Measurements from ENCODE around the gene ZBP1. TPM values are rescaled to one million over a fixed set of nuclear protein-coding genes. Genes with fewer than 3 reads are reported as not detected.

ZBP1 gene
- total RNA-seq, 1 experiment from 2014 or later = not detected

DNA sequence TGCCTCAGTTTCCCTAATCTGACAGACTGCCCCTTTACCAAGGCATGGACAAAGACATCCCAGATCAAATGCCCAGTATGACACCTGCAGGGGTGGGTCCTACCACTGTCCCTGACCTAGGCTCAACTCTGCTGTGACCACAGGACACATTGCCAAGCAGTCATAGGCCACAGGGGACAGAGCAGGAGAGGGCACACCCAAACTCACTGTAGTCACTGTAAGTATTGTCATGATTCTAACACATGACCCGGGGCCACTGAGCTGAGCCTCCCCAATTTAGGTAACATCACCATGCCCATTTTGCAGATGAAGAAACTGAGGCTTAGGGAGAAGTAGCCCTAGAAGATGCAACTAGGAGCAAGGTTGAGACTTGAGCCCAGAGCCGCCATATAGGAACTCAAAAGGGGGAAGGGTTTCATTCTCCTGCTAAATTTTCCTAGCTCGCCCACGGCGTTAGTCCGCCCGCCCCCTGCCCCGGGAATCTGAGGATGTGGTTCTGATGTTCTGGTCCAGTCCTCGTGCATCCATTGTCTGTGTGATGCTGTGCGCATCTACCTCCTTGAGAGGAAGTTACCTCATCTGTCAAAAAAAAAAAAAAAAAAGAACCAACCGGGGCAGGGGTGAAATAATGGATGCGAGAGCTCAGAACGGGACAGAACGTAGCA is 44.8 kb upstream of the ZBP1 start:
- no peak for ATAC-seq
- no peaks in the 10 kb centered on the region for H4K20me1 ChIP-seq (ENCODE audit: insufficient read depth)

DNA sequence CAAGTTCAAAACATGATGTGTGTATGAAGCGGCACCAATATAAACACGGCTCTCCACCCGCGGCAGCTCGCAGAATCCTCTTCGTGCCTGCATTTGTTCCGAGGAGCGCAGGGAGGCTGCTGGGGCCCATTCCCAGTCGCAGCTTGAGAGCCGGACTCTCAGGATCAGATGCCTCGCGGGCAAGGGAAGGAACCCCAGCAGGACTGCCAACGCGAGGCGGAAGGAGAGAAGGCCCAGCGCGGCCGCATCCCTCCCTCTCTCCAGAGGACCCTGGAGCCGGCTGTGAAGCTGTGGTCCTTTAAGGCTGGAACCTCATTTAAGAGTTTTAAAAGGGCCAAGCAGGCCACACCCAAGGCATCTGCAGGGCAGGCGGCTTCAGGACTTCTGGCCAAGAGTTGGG is 44.2 kb upstream of the ZBP1 start:
- ATAC-seq (no peak), DNase-seq (ENCODE audit: low read depth, low spot score) (no peak)
- intact Hi-C loops (cut with micrococcal nuclease) = no loop called here
- Histone ChIP-seq H3K27ac (ENCODE audit: low read depth, low read length) (no peak overlapping the region), H3K27me3 (ENCODE audit: insufficient read depth, low read length) (0 out of 2 replicates have a peak, but pooled peaks cover 8% of the 10 kb centered on the region), H3K4me2 (ENCODE audit: low read length) (no peak overlapping the region), H3K9me3 (ENCODE audit: control insufficient read depth in 1 of 2, insufficient read depth in 1 of 2, low read depth in 1 of 2, low read length in 2 of 2) (no peaks in the 10 kb centered on the region; a peak in 1 of 4 replicates), H3K36me3 (ENCODE audit: control insufficient read depth in 1 of 2, insufficient read depth in 2 of 2, low read length in 2 of 2) (no peaks in the 10 kb centered on the region), H3K4me3 (replicated peaks in 1 of 2; ENCODE audit: low read depth in 1 of 2, low read length in 2 of 2) (no peak overlapping the region), H4K20me1 (ENCODE audit: insufficient read depth) (no peaks in the 10 kb centered on the region), H3K79me2 (ENCODE audit: insufficient read depth, low read length) (no peaks in the 10 kb centered on the region), H2AFZ (ENCODE audit: low read depth, low read length, poor library complexity, severe bottlenecking) (no peak overlapping the region), H3K9ac (ENCODE audit: low read length) (no peak overlapping the region), H3K4me1 (ENCODE audit: control insufficient read depth in 1 of 2, insufficient read depth in 2 of 2, low read length in 2 of 2) (no peaks in the 10 kb centered on the region), H3K9me2 (ENCODE audit: insufficient read depth) (no peaks in the 10 kb centered on the region)
- no TSS peak for BruUV-seq (replicated peaks)
- POLR2A ChIA-PET = no interaction called here
- RAD21 ChIA-PET (ENCODE audit: low non-redundant PET in 1 of 2, low total read pairs in 2 of 2, uncharacterized antibody in 2 of 2, unreplicated experiment in 2 of 2) = no interaction called here
- CTCF ChIA-PET = no interaction called here
- TF ChIP-seq EZH2 (IDR thresholded peaks at IDR 0.05) = no peak
- TF ChIP-seq, protein P1, sequence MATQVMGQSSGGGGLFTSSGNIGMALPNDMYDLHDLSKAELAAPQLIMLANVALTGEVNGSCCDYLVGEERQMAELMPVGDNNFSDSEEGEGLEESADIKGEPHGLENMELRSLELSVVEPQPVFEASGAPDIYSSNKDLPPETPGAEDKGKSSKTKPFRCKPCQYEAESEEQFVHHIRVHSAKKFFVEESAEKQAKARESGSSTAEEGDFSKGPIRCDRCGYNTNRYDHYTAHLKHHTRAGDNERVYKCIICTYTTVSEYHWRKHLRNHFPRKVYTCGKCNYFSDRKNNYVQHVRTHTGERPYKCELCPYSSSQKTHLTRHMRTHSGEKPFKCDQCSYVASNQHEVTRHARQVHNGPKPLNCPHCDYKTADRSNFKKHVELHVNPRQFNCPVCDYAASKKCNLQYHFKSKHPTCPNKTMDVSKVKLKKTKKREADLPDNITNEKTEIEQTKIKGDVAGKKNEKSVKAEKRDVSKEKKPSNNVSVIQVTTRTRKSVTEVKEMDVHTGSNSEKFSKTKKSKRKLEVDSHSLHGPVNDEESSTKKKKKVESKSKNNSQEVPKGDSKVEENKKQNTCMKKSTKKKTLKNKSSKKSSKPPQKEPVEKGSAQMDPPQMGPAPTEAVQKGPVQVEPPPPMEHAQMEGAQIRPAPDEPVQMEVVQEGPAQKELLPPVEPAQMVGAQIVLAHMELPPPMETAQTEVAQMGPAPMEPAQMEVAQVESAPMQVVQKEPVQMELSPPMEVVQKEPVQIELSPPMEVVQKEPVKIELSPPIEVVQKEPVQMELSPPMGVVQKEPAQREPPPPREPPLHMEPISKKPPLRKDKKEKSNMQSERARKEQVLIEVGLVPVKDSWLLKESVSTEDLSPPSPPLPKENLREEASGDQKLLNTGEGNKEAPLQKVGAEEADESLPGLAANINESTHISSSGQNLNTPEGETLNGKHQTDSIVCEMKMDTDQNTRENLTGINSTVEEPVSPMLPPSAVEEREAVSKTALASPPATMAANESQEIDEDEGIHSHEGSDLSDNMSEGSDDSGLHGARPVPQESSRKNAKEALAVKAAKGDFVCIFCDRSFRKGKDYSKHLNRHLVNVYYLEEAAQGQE (IDR thresholded peaks at IDR 0.05; ENCODE audit: low read depth) = no peak
- TF ChIP-seq YY1 (IDR thresholded peaks at IDR 0.05; ENCODE audit: extremely low read depth, insufficient replicate concordance, low read depth, low read length) = no peak
- no peak for TF ChIP-seq SRF (IDR thresholded peaks at IDR 0.05; ENCODE audit: low read depth)
- no peak for TF ChIP-seq EZH2phosphoT487 (IDR thresholded peaks at IDR 0.05; ENCODE audit: borderline replicate concordance)
- TF ChIP-seq, protein P2, sequence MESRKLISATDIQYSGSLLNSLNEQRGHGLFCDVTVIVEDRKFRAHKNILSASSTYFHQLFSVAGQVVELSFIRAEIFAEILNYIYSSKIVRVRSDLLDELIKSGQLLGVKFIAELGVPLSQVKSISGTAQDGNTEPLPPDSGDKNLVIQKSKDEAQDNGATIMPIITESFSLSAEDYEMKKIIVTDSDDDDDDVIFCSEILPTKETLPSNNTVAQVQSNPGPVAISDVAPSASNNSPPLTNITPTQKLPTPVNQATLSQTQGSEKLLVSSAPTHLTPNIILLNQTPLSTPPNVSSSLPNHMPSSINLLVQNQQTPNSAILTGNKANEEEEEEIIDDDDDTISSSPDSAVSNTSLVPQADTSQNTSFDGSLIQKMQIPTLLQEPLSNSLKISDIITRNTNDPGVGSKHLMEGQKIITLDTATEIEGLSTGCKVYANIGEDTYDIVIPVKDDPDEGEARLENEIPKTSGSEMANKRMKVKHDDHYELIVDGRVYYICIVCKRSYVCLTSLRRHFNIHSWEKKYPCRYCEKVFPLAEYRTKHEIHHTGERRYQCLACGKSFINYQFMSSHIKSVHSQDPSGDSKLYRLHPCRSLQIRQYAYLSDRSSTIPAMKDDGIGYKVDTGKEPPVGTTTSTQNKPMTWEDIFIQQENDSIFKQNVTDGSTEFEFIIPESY (IDR thresholded peaks at IDR 0.05; ENCODE audit: extremely low read depth, insufficient replicate concordance, low read length) = no peak
- TF ChIP-seq CBX3 (IDR thresholded peaks at IDR 0.05; ENCODE audit: low read depth) = no peak
- no peak for TF ChIP-seq ZFX (IDR thresholded peaks at IDR 0.05)
- no peak for TF ChIP-seq POLR2A (IDR thresholded peaks at IDR 0.05; ENCODE audit: borderline replicate concordance, extremely low read depth, insufficient read depth, insufficient read length)
- TF ChIP-seq ZNF274 (IDR thresholded peaks at IDR 0.05; ENCODE audit: low read depth, low read length) = no peak

More for the DNA sequence above, 44.8 kb upstream of the ZBP1 start:
- POLR2A ChIA-PET = no interaction called here
- CTCF ChIA-PET = interaction anchor here (0.7 kb wide), 1 partner anchor 431 kb away, joined by 3 read pairs; no protein-coding TSS in a partner anchor
- H3K4me1 ChIP-seq (ENCODE audit: control insufficient read depth in 1 of 2, insufficient read depth in 2 of 2, low read length in 2 of 2) = no peaks in the 10 kb centered on the region
- RAD21 ChIA-PET (ENCODE audit: low non-redundant PET in 1 of 2, low total read pairs in 2 of 2, uncharacterized antibody in 2 of 2, unreplicated experiment in 2 of 2) = no interaction called here
- TF ChIP-seq, protein P3, sequence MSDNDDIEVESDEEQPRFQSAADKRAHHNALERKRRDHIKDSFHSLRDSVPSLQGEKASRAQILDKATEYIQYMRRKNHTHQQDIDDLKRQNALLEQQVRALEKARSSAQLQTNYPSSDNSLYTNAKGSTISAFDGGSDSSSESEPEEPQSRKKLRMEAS (IDR thresholded peaks at IDR 0.05) = no peak
- TF ChIP-seq CBX3 (IDR thresholded peaks at IDR 0.05; ENCODE audit: low read depth) = no peak
- no peak for TF ChIP-seq YY1 (IDR thresholded peaks at IDR 0.05; ENCODE audit: extremely low read depth, insufficient replicate concordance, low read depth, low read length)
- TF ChIP-seq, protein P4, sequence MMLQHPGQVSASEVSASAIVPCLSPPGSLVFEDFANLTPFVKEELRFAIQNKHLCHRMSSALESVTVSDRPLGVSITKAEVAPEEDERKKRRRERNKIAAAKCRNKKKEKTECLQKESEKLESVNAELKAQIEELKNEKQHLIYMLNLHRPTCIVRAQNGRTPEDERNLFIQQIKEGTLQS (IDR thresholded peaks at IDR 0.05) = no peak
- no peak for TF ChIP-seq ZFX (IDR thresholded peaks at IDR 0.05)
- TF ChIP-seq POLR2AphosphoS5 (IDR thresholded peaks at IDR 0.05; ENCODE audit: low read depth, low read length) = no peak
- TF ChIP-seq SIN3A (IDR thresholded peaks at IDR 0.05; ENCODE audit: low read depth) = no peak
- no peak for TF ChIP-seq JUND (IDR thresholded peaks at IDR 0.05)
- H3K9me3 ChIP-seq (ENCODE audit: control insufficient read depth in 1 of 2, insufficient read depth in 1 of 2, low read depth in 1 of 2, low read length in 2 of 2) = no peaks in the 10 kb centered on the region; a peak in 1 of 4 replicates
- H3K9me2 ChIP-seq (ENCODE audit: insufficient read depth) = no peaks in the 10 kb centered on the region
- BruUV-seq (replicated peaks) = no TSS peak
- intact Hi-C loops (cut with micrococcal nuclease) = no loop called here
- H2AFZ ChIP-seq (ENCODE audit: low read depth, low read length, poor library complexity, severe bottlenecking) = no peak overlapping the region
- no peaks in the 10 kb centered on the region for H3K79me2 ChIP-seq (ENCODE audit: insufficient read depth, low read length)
- no peak for DNase-seq (ENCODE audit: low read depth, low spot score)
- no peak overlapping the region for H3K4me3 ChIP-seq (replicated peaks in 1 of 2; ENCODE audit: low read depth in 1 of 2, low read length in 2 of 2)
- H3K27ac ChIP-seq (ENCODE audit: low read depth, low read length) = no peak overlapping the region
- H3K4me2 ChIP-seq (ENCODE audit: low read length) = no peak overlapping the region
- H3K9ac ChIP-seq (ENCODE audit: low read length) = no peak overlapping the region
- 0 out of 2 replicates have a peak, but pooled peaks cover 8% of the 10 kb centered on the region for H3K27me3 ChIP-seq (ENCODE audit: insufficient read depth, low read length)
- no peaks in the 10 kb centered on the region for H3K36me3 ChIP-seq (ENCODE audit: control insufficient read depth in 1 of 2, insufficient read depth in 2 of 2, low read length in 2 of 2)

All from HCT116 (cell line).